ENCODE data around the gene R3HDM4. TPM values are rescaled to one million over a fixed set of nuclear protein-coding genes. Genes with fewer than 3 reads are reported as not detected.

The R3HDM4 gene
- total RNA-seq, 1 donor from 2014 or later = 48.8 TPM

DNA sequence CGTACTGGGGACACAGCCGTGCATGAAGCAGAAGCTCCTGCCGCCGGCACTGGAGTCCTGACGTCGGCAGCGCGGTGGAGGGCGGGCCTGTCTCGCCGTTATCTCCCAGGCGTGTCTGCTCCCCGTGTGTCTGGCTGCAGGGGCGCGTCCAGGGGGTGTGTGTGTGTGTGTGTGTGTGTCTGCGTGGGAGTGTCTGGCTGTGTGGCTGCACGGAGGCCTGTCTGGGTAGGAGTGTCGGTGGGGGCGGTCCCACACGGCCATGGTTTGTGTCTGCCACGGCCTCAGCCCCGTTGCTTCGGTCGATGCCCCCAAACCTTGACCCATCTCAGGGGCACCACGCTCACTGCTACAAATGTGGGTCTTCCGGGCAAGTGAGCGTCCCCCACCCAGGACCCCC lies 31.1 kb upstream of the R3HDM4 start:
- no peaks in the 10 kb centered on the region for H3K27me3 Mint-ChIP-seq
- no peaks in the 10 kb centered on the region for H3K9me3 Mint-ChIP-seq
- H3K4me3 Mint-ChIP-seq = peak overlapping the region; percentile 39
- H3K27ac Mint-ChIP-seq = no peak overlapping the region
- TF ChIP-seq, protein P1, sequence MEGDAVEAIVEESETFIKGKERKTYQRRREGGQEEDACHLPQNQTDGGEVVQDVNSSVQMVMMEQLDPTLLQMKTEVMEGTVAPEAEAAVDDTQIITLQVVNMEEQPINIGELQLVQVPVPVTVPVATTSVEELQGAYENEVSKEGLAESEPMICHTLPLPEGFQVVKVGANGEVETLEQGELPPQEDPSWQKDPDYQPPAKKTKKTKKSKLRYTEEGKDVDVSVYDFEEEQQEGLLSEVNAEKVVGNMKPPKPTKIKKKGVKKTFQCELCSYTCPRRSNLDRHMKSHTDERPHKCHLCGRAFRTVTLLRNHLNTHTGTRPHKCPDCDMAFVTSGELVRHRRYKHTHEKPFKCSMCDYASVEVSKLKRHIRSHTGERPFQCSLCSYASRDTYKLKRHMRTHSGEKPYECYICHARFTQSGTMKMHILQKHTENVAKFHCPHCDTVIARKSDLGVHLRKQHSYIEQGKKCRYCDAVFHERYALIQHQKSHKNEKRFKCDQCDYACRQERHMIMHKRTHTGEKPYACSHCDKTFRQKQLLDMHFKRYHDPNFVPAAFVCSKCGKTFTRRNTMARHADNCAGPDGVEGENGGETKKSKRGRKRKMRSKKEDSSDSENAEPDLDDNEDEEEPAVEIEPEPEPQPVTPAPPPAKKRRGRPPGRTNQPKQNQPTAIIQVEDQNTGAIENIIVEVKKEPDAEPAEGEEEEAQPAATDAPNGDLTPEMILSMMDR (conservative IDR thresholded peaks at IDR 0.05) = no peak
- peaks cover 16% of the 10 kb centered on the region for H3K36me3 Mint-ChIP-seq
- no peak for DNase-seq (ENCODE audit: extremely low spot score, unreplicated experiment)
- peaks cover 17% of the 10 kb centered on the region for H3K4me1 Mint-ChIP-seq (ENCODE audit: unreplicated experiment)

DNA sequence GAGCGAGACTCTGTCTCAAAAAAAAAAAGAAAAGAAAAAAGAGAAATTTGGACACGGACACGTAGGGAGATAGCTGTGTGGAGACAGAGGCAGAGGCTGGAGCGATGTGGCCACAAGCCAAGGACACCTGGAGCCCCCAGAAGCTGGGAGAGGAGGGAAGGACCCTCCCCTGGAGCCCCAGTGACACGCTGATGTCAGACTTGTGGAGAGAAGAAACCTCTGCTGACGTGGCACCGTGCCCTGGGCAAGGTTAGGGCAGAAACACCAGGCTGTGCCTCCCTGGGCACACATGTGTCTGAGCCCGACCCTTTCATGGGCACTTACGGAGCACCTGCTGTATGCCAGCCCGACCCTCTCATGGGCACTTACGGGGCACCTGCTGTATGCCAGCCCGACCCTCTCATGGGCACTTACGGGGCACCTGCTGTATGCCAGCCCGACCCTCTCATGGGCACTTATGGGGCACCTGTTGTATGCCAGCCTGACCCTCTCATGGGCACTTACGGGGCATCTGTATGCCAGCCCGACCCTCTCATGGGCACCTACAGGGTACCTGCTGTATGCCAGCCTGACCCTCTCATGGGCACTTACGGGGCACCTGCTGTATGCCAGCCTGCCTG lies 30.6 kb upstream of the R3HDM4 start:
- Mint-ChIP-seq H3K4me3 (no peak overlapping the region), H3K9me3 (no peaks in the 10 kb centered on the region), H3K27me3 (no peaks in the 10 kb centered on the region), H3K4me1 (ENCODE audit: unreplicated experiment) (peaks cover 17% of the 10 kb centered on the region), H3K27ac (no peak overlapping the region), H3K36me3 (peaks cover 16% of the 10 kb centered on the region)
- TF ChIP-seq, protein P1 (conservative IDR thresholded peaks at IDR 0.05) = no peak
- no peak for DNase-seq (ENCODE audit: extremely low spot score, unreplicated experiment)

DNA sequence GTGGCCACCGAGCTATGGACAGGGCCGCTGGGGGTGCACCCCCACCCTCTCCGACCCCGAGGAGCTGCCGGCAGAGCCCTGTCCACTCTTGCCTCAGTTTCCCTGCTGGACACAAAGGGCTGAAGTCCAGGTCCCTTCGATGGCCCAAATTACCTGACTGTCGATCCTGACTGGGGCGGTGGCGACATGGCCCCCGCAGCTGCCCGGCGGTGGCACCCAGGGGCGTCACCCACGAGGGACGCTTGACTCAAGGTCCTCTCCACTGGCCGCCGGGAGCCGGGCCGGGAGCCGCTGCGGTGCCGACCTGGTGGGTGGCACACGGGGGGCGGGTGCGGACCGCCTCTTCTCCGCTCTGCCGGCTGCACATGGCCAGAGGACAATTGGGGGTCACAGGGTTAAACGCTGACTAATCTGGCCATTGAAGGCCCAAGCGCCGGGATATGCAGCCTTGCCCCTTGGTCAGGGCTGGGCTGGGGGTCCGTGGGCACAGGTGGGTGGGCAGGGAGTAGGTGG lies 29.2 kb upstream of the R3HDM4 start:
- no peaks in the 10 kb centered on the region for H3K27me3 Mint-ChIP-seq
- TF ChIP-seq, protein P1 (conservative IDR thresholded peaks at IDR 0.05) = no peak
- no peaks in the 10 kb centered on the region for H3K9me3 Mint-ChIP-seq
- DNase-seq (ENCODE audit: extremely low spot score, unreplicated experiment) = no peak
- H3K4me3 Mint-ChIP-seq = no peak overlapping the region
- H3K4me1 Mint-ChIP-seq (ENCODE audit: unreplicated experiment) = peaks cover 22% of the 10 kb centered on the region
- H3K36me3 Mint-ChIP-seq = peaks cover 23% of the 10 kb centered on the region
- no peak overlapping the region for H3K27ac Mint-ChIP-seq

DNA sequence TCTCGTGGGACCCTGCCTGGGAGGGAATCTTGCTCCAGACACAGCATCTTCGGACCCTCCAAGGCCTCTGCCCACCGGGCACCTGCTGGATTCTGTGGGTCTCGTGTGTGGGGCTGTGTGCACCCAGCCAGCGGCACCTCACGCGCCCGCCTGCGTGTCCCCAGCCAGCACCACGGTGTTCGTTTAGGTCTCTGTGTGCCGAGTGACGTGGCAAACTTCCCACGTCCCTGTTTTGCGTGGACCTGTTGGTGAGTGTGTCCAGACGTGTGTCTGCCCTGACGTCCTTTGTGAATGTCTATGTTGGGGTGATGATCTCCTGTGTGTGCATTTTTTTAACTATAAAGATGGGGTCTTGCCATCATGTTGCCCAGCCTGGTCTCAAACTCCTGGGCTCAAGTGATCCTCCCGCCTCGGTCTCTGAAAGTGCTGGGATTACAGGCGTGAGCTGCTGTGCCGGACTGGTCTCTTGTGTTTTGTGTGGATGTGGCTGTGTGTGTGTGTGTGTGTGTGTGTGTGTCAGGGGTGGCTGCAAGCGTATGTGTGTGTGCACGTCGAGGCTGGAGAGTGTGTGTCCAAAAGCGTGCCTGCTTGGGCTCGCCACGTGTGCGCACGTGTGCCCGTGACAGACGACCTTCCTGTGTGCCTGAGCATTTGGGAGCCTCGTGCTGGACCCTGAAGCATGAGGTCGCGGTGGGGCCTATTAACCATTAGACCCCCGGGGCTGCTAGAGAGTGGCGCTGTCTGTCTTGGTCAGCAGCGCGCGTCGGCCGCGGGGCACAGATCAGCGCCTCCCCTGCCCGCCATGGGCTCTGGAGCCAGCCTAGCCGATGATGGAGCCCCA lies 28.5 kb upstream of the R3HDM4 start:
- Mint-ChIP-seq H3K9me3 (no peaks in the 10 kb centered on the region), H3K27ac (peak overlapping the region; percentile 67), H3K4me3 (no peak overlapping the region), H3K27me3 (no peaks in the 10 kb centered on the region), H3K4me1 (ENCODE audit: unreplicated experiment) (peaks cover 22% of the 10 kb centered on the region), H3K36me3 (peaks cover 24% of the 10 kb centered on the region)
- DNase-seq (ENCODE audit: extremely low spot score, unreplicated experiment) = no peak
- TF ChIP-seq, protein P1 (conservative IDR thresholded peaks at IDR 0.05) = no peak

DNA sequence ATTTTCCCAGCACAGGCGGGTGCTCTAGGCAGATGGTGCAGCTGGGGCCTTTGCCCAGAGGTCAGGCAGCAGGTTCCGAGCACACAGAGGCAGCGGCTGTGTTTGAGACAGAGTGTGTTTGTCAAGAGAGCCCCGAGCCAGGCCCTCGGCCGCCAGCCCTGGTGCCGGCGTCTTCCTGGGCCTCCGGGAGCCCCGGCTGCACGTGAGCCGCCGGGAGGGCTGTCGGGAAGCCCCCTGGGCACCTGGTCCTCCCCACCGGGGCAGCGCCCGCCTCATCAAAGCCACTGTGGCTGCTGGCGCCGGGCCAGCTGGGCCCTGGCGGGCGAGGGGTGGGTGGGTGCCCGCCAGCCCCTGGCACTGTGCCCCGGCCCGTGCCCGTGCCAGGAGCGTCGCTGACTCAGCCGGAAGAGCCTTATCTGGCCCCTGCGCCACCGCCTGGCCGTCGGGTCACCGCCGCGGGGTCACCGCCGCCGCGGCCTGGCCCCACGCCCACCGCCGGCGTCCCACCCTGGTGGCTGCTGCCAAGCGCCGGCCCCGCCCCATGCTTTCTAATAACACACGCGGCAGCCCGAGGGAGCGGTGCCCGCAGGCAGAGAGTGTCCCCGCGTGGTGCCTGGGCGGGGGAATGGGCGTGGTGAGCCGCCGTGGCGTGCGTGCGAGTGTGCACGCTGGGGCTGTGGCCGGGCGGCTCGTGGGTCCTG lies 27.7 kb upstream of the R3HDM4 start:
- TF ChIP-seq, protein P1 (conservative IDR thresholded peaks at IDR 0.05) = no peak

More for the DNA sequence above, 27.7 kb upstream of the R3HDM4 start:
- Mint-ChIP-seq H3K4me1 (ENCODE audit: unreplicated experiment) (peaks cover 22% of the 10 kb centered on the region), H3K9me3 (no peaks in the 10 kb centered on the region), H3K27ac (peak overlapping the region; percentile 67), H3K27me3 (no peaks in the 10 kb centered on the region), H3K4me3 (peak overlapping the region; percentile 26), H3K36me3 (peaks cover 24% of the 10 kb centered on the region)
- DNase-seq (ENCODE audit: extremely low spot score, unreplicated experiment) = no peak
